ENCODE results near the gene VPS54.

- TF ChIP-seq CTCF (IDR thresholded peaks at IDR 0.05) (no peak), EZH2phosphoT487 (IDR thresholded peaks at IDR 0.05) (no peak), EZH2 (IDR thresholded peaks at IDR 0.05) (no peak)
These were observed 176.1 kb downstream of the VPS54 start for GRCh38 chr2:63843093-63843492.
